Stimulated activated CD8-positive, alpha-beta memory T cell treated with anti-CD3 and anti-CD28 coated beads, Interleukin-4, amount 100 ng/mL, for 4 hours (primary cell): ENCODE data around the gene CRTAC1.
A peak's percentile ranks its signal among the peaks of the same experiment; 100 is the strongest.

ENCODE experiments used
- DNase-seq, 2 donors: peaks; one replicate each; pipeline ENCODE4 v3.0.0-alpha.2; 2020; ENCODE audit warnings: low read depth in 2 of 2, low spot score in 1 of 2

The CRTAC1 gene

DNA sequence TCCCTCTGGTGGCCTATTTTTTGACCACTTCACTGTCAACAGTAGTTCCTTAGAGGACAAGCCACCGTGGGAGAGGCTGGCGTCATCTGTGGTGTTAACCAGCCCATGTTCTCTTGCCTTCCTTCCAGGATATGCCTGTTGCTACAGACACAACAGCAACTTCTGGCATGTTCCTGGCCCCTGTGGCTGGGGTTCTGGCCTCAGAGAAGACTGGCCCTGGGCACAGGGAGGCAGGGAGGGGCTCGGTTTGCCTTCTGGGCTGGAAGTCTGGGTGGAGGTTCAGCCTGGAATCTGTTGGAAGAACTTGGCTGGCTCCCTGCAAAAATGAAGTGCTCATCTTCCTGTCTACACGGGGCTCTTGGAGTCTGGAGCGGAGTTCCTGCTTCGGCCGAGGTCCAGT is 155.0 kb downstream of the CRTAC1 start:
- no peak for DNase-seq

DNA sequence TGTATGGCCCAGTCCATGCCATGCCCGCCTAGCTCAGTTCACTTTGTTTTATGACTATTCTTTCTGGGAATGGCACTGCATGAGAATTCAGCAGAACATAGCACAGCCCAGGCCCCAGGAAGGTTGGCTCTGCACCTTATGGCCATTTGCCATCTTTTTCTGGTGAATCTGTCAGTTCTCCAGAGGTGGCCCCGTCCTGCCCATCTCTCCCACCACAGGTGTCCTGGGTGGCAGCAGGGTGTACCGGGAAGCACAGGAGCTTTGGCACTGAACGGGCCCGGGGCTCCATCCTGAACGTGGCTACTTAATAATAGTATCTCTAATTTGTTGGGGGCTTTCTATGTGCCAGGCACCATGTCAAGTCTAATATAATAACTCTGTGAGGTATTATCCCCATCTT is 156.1 kb downstream of the CRTAC1 start:
- no peak for DNase-seq

DNA sequence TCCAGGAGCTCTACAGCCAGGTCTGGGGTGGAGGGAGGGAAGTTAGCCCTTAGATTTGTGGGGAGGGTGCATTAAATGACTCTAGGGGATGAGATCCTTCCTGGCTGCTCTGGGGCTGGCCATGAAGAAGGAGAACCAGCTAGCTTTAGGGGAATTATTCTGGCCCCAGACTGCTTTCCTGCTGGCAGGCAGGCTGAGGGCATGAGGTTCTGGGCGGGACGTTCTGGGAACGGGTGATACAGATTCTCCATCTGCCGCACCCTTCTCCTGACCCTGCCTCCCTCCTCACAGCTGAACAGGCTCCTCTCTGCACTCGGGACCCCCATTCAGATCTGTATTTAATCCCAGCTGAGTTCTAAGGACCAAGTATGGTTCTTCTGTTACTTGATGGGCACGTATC is 156.9 kb downstream of the CRTAC1 start:
- DNase-seq: no peak

DNA sequence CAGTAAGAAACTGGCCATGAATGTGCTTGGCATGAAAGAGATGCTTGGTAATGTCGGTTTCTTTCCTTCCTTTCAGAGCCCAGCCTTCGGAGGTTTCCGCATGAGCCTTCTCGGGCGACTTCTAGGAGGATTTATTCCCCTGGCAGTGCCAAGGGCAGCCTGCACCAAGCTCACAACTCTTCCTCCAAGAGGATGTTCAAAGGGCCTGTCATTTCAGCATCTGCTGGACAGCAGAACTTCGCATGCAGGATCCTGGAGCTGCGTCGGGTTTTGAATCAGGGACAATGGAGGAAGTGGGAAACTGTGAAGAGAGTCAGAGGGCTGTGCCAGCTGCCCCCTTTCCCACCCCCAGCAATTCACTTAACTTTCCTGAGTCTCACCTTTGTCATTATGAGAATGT is 159.4 kb downstream of the CRTAC1 start:
- DNase-seq: no peak

DNA sequence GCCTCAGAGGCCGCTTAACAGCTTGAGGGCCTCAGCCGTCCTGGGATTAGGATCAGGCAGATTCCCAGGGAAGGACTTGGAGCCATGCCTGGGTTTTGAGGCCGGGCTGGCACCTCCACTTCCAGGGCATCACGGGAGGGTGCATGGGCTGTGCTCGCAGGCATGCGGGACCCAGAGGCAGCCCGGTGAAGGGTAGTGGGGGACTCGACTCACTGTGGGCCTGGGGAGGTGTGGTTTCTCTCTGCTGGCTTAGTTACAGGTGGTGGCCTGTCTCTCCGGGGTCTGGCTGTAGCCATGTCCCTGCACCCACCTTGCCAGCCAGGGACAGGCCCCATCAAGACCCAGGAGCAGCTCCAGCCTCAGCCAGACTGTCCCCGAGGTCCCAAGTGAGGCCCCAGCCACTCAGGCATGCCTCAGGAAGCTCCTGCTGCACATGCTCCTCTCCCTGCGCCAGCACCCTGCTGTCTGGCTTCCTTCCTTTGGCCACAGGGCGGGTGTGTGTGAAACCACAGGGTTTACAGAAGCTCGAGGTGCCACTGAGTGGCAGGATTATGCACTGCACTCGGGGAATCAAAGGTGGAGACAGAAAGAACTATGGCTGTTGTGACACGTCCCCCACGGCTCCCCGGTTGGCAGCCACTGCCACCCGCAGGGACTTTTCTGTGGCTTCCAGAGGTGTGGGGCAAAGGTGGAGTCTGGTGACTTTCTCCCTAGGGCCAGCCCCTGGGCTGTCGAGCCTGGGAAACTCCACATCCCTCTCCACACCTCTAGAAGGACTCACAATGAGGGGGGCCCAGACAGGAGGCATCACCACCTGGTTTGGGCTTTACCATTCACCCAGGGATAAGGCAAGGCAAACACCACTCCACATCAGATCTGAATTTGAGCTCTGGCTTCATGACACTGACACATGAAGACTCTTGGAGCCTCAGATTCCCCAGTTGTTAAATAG is 161.1 kb downstream of the CRTAC1 start:
- DNase-seq: peak; percentile 61 to 62

DNA sequence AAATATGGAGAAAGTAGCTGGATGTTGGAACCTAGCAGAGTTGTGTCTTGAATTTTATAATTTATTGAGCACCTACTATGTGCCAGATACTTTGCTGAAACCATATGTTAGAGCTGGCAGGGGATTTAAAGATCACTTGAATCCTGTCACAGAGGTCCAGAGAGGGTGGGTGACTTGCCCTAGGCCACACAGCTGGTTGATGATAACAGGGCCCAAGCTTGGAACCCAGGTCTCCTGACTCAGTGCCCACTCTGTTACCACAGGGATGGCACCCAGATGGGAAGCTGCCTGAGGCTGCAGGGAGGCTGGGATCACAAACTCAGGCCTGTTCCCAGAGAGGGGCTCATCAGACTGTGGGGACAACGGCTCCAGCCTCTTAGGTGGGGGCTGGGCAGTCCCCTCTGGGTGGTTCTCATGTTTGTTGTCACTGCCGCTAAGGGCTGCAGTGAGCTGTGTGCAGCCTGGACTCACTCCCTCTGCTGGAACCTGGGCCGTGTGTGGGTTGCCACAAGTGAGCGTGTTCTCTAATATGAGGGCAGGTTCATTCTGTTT is 162.2 kb downstream of the CRTAC1 start:
- no peak for DNase-seq

DNA sequence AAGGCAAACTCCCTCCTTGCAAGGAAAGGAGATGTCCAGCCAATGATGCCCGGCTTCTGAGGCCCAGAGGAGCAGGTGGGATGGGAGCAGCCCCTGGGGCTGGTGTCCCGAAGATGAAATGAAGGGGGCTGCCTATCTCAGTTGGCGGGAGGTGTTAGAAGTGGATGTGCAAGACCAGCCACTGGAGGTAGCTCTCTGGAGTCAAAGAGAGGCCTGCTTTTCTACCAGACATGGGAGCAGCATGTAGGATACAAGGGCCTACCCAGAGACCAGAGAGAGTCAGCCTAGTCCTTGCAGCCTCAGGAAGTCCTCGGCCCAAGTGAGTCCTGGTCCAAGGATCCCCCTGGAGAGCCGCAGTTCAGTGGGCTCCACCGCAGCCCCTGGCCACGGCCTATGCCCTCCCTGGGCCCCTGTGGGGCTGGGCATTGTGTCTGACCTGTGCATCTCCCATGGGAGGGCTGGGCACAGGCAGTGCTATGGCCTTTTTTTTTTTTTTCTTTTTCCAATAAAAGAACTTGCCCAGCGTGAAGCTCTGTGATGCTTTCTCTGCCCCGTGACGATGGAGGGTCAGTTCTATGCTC is 163.1 kb downstream of the CRTAC1 start:
- DNase-seq: no peak

DNA sequence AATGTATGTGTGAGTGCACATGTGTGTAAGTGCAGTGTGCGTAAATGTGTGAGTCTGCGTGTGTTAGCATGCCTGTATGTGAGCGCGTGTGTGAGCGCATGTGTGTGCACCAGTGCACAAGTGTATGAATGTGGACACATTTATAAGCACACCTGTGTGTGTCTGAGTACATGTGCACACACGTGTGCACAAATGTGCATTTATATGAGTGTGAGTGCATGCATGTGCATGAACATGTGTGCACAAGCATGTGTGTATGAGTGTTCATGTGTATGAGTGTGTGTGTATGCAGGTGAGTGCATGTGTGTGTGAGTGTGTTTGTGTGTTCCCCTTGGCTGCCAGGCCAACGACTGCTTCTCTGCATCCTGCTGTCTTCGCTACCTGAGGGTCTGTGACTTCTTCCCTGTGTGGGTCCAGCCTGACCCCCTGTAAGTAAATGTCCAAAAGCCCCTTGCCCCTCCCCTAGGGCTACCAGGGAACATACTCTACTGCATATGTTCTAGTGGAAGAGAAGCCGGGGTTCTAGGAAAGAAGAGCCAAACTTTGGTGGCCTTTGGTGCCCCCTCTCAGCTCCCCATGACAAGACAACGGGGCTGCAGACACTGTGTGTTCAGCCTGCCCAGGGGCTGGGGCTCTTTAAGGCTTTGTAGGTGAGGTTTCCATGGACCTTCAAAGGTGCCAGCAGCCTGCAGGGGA is 163.7 kb downstream of the CRTAC1 start:
- DNase-seq: no peak

DNA sequence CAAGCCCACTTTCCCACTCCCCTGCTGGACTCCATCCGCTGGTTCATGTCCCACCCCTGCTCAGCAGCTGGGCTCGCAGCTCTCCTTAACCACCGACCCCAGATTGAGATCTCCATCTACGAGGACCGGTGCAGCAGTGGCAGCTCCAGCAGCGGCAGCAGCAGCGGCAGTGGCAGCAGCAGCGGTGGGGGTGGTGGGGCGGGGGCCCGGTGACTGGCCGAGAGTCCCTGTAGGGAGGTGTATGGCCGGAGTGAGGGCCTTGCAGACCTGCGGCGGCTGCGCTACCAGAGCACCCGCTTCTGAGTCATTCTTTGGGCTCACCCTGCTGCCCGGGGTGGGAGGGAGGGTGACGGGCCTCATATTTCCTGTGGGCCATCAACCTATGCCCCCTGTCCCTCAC is 164.9 kb downstream of the CRTAC1 start:
- DNase-seq: no peak

DNA sequence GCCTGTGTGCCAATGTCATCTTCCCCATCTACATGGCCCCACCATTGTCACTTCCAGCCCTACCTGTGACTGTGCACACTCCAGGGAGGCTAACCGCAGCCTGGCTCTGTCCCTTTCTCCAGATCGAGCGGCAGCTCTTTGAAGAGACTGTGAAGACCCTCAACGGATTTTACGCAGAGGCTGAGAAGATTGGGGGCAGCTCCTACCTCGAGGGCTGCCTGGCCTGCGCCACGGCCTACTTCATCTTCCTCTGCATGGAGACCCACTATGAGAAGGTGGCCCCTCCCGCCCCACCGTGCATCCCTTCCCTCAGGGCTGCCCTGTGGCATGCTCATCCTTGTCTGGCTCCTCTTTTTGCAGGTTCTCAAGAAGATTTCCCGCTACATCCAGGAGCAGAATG is 166.6 kb downstream of the CRTAC1 start:
- DNase-seq: no peak

DNA sequence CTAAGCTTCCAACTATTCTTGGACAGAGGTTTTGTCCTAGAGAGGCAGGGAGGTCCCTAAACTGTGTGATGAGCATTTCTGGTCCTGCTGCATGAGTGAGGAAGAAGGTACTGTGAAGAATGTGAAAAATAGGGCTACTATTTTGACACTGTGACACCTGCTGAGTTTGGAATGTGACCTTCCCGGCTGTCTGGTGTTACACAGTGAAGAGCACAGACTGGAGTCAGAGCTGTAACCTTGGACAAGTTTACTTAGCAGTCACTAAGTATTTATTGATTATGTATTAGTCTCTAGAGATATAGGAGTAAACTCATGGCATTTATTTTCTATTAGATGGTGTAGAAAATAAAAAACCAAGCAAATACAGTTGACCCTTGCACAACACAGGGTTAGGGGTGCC is 168.5 kb downstream of the CRTAC1 start:
- no peak for DNase-seq

DNA sequence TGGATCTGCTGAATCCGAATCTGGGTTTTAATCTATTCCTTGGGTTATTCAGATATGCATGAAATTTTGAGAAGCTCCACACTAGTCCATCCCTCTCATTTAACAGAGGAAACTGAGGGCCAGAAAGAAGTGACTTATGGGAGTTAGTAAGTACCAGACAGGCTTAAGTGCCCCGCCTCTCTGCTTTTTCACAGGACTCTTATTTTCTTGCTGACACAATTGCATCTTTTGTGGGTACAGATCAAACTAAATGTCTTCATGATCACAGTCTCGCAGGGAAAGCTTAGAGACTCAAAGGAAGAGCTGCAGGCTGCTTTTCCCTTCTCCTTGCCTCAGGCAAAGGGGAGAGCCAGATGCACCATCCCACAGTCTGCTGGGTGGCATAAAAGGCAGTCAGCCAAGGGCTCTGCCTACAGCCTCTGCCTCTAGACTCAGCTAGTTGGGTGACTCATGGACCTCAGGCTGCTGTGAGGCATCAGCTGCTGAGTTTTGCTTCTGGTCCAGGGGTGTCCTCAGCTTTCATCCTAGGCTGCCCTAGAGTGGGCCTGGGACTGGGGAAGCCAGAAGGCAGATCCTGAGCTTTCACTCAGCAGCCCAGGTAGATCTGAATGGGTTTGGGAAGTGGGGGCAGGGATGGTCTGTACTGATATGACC is 169.2 kb downstream of the CRTAC1 start:
- DNase-seq: no peak

DNA sequence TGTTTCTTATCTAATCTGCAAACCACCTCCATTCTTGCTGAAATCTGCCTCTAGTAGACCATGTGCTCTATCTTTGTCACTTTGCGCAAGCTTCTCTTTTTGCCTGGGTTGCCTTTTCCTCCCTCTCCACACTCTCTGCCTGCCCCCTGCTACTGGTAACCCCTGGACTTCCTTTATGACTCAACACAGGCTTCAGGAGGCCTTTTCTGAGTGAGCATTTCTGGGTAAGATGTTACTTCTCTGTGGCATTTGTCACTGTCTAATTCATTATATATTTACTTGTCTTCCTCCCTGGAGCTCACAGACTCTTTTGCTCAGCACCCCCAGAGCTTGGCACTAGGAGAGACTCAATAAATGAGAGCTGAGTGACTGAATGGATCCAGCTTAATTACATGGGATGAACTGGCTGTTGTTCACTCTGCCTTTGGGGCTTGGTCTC is 172.4 kb downstream of the CRTAC1 start:
- DNase-seq: no peak

DNA sequence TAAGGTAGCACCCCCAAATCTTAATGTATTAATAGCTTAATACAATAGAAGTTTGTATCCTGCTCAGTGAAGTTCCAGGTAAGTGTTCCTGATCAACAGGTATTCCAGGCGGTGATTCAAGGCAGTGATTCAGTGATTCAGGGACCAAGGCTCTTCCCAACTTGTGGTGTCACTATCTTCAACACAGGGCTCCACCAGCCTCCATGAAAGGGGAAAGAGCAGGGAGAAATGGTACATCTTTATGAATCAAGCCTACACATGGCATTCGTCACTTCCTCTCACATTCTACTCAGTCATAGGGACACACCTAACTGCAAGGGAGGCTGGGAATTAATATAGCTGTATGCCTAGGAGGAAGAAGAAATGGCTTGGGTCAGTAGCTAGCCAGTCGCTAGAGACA is 175.7 kb downstream of the CRTAC1 start:
- DNase-seq: no peak

DNA sequence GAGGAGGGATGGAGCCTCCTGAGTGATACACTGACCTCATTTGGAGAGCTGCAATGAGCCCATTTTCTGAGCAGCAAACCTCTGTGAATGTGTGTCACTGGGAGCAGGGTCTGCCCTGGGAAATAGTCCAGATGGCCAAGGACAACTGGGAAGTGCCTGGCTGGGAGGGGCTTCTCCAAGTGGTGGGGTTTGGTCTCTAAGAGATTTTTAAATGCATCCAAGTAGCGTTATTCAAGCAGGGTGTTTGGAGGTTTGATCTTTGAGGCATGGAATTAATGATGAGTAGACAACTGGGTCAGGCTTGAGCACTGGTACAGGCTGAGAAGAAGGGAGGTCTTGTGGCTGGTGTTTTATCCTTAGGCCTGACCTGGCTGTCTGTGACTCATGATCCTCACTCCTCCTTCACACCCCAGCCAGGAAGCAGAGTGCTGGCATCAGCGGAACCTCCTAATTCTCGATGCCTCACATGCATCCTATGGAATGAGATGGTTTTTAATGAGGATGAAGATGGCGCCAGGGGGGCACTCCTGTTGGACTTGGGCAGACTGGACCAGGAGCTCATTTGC is 177.5 kb downstream of the CRTAC1 start:
- DNase-seq: no peak

DNA sequence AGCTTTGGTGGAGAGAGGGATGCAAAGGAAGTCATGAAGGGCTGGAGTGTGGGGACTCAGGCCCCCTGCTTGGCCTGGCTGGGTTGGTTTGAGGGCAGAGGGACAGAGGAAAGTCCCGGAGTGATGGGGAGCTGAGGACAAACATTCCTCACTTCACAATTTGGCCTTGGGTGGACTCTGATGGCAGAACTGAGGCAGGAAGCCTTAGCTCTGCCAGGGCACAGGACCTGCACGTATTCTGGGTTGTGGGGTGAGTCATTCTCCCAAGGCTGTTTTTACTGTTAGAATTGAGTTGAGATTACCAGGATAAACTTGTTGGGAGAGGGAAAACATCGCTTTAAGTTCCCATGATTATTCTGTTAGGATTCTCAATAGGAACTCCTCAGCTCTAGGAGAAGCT is 178.1 kb downstream of the CRTAC1 start:
- no peak for DNase-seq

DNA sequence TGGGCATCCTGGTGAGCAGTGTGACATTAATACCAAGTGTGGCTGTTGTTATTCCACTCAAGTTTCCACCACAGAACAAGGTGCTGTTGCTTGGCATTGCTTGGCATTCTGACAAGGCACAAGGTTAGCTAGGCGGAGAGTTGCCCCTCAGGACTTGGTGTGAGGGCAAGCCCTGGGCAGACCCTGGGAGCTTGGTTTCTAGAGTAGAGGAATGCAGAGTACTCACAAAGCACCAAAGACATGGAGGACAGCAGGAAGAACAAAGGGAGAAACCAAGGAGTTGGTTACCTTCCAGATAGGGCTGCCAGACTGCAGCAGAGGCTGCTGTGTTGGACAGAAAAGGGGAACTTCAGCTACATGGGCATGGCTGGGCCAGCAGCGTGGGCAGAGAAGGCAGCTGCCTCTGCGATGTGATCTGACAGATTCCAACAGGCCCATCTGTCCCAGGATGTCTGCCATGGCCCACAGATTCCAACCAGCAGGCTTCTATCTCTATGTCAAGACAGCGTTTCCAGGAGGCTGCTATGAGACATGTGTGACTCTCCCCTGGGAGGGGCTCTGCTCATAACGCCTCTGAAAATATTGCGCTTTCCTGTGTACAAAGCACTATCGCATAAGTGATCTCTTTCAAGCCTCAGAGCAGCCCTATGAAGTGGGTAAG is 178.9 kb downstream of the CRTAC1 start:
- DNase-seq: no peak

DNA sequence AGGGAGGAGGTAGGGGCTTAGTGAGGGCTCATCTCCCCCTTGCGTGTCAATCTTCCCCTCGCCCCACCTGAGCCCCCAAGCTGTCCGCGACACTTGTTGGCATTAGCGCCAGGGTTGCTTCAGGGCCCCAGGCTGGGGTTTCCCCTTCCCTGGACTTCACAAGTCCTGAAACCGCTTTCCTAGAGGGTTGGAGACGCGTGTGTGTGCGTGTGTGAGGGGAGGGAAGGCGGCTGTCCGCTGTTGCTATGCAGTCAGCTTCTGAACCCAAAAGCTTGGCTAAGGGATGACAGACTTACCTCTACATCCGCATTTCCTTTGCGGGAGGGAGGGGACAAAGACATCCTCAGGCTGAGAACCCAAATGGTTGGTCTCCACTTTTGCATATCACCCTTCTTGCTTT is 180.0 kb downstream of the CRTAC1 start:
- DNase-seq: no peak

DNA sequence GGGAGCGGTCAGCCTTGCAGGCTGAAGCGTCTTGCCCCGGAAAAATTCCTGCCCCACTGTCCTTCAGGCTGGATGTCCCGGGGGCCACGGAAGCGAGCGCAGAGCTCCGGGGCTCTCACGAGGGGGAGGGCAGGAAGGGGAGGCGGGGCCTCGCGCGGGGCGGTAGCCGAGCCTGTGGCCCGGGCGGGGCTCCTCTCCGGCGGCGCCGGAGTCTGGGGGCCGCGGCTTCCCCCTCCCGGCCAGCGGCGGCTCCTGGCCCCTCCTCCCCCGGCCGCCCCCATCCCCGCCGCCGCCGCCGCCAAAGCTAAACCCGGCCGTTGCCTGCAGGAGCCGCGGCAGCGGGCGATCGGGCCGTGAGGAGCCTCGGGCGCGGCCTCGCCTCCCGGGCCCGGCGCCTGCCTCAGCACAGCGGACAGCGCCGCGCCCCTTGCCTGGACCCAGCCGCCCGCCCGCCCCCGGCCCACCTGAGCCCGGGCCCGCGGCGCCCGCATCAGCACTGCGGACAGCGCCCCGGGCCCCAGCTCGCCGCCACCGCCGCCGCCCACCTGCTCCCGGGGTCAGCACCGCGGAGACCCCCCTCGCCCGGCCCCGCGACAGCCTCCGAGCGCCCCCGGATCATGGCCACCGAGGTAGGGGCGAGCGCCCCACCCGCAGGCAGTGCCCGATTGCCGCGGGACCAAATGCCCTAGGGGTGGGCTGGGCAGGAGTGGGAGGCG is 180.6 kb downstream of the CRTAC1 start, which contains the start of gene GOLGA7B:
TSS of gene GOLGA7B (plus strand) at position 157 of the 716 bp plus-strand sequence. CDS start at position 618, 461 bp downstream.
- peak; percentile 20 to 26 for DNase-seq
